ENCODE data around the gene ACOT6.

- TF ChIP-seq CTCF (IDR thresholded peaks at IDR 0.05; ENCODE audit: low read length) (no peak), EZH2 (IDR thresholded peaks at IDR 0.05; ENCODE audit: borderline replicate concordance, low read length) (no peak)
Measured at GRCh38 chr14:73620268-73620667, 8.0 kb downstream of the ACOT6 start.

Data from OCI-LY1 (cell line).